HG03060 (cell line): Measurements from ENCODE around the gene KPTN.

Experiments used
- ATAC-seq: cut with Tn5 transposase; IDR thresholded peaks from one replicate; pipeline ENCODE4 v1.9.1; 2021; ENCODE audit warnings: low read depth, moderate number of reproducible peaks; ENCODE audit not compliant: unreplicated experiment

KPTN gene

GRCh38 chr19:47483800-47484690, at the start of gene KPTN:
KPTN (minus strand) TSS chr19:47484219; CDS start chr19:47484160, 59 bp downstream.
- ATAC-seq = peak; percentile 59

- no peak for ATAC-seq
Observed at GRCh38 chr19:47531640-47532387, 47.8 kb upstream of the KPTN start.

- ATAC-seq = no peak
Observed at GRCh38 chr19:47529018-47529742, 45.2 kb upstream of the KPTN start.

- ATAC-seq = no peak
Observed at GRCh38 chr19:47526798-47527197, 42.8 kb upstream of the KPTN start.

GRCh38 chr19:47523473-47523872, 39.5 kb upstream of the KPTN start:
- no peak for ATAC-seq

- ATAC-seq = no peak
Observed at GRCh38 chr19:47521473-47522180, 37.6 kb upstream of the KPTN start.

GRCh38 chr19:47520839-47521238, 36.8 kb upstream of the KPTN start:
- no peak for ATAC-seq

- no peak for ATAC-seq
Observed at GRCh38 chr19:47520343-47520806, 36.4 kb upstream of the KPTN start.

GRCh38 chr19:47518854-47519253, 34.8 kb upstream of the KPTN start:
- no peak for ATAC-seq

- ATAC-seq = no peak
Observed at GRCh38 chr19:47518139-47518538, 34.1 kb upstream of the KPTN start.

GRCh38 chr19:47514869-47515588, 31.0 kb upstream of the KPTN start, which contains the start of gene NAPA:
NAPA (minus strand) TSS chr19:47515063; CDS start chr19:47514940, 123 bp downstream.
- peak; percentile 81 for ATAC-seq

GRCh38 chr19:47514151-47514868, 30.3 kb upstream of the KPTN start:
- ATAC-seq = no peak

- ATAC-seq = no peak
Observed at GRCh38 chr19:47512948-47513319, 28.9 kb upstream of the KPTN start.

- ATAC-seq = no peak
Observed at GRCh38 chr19:47512183-47512947, 28.3 kb upstream of the KPTN start.

- no peak for ATAC-seq
Observed at GRCh38 chr19:47511681-47512080, 27.7 kb upstream of the KPTN start.

GRCh38 chr19:47511128-47511517, 27.1 kb upstream of the KPTN start:
- ATAC-seq = no peak

- ATAC-seq = no peak
Observed at GRCh38 chr19:47510516-47511127, 26.6 kb upstream of the KPTN start.

GRCh38 chr19:47509973-47510372, 26.0 kb upstream of the KPTN start:
- ATAC-seq = no peak
